Activated naive CD4-positive, alpha-beta T cell treated with anti-CD3 and anti-CD28 coated beads for 36 hours (primary cell): ENCODE measurements around the gene CHKB. TPM values are rescaled to one million over a fixed set of nuclear protein-coding genes. Genes with fewer than 3 reads are reported as not detected.

Source experiments
- CTCF ChIA-PET: fragments of 350-600 bp; sonication (Branson Sonifier 250); formaldehyde crosslinking; loops from one replicate; lab custom pipeline; 2021; ENCODE audit warnings: antibody characterized with exemption; lab: Charles Lee
- DNase-seq: peaks from one replicate; pipeline ENCODE4 v3.0.0-alpha.2; 2020
- H3K27ac Mint-ChIP-seq: one replicate; pipeline ENCODE4 v1.8.0; 2021; ENCODE audit warnings: mild to moderate bottlenecking, mixed read lengths
- H3K27me3 Mint-ChIP-seq: one replicate; pipeline ENCODE4 v1.8.0; 2021; ENCODE audit warnings: low read depth, mixed read lengths
- H3K36me3 Mint-ChIP-seq: one replicate; pipeline ENCODE4 v1.8.0; 2021; ENCODE audit warnings: low read depth, mixed read lengths
- H3K4me1 Mint-ChIP-seq: one replicate; pipeline ENCODE4 v1.8.0; 2021; ENCODE audit warnings: low read depth, mixed read lengths
- H3K4me3 Mint-ChIP-seq: one replicate; pipeline ENCODE4 v1.8.0; 2021; ENCODE audit warnings: mild to moderate bottlenecking, moderate library complexity, mixed read lengths
- H3K9me3 Mint-ChIP-seq: one replicate; pipeline ENCODE4 v1.8.0; 2021; ENCODE audit warnings: mixed read lengths
- intact Hi-C: fragments of 100-400 bp; cut with micrococcal nuclease; formaldehyde crosslinking; loops from one replicate; pipeline ENCODE4 v1.15.1; 2023
- total RNA-seq, 2 experiments: library from RNA; stranded (reverse); gene quantifications; one replicate each; pipeline ENCODE4 v1.2.3, GENCODE V29; 2021

CHKB gene
- total RNA-seq, 2 experiments from 2014 or later, result 71.0 to 81.4 TPM

DNA sequence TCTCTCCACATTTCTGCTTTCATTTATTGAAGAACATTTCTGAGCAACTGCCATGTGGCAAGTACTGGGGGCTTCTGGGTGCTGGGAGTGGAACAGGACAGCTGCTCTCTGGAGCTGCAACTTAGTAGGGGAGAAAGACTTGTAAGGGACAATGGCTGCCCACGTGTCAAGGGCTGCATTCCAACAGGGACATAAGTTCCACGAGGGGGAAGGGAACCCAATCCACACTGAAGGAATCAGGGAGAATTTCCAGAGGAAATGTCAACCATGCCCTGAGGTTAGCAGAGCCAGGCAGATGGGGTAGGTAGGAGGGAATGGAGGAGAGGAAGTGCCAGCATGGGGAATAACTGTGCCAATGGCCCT, 19.7 kb upstream of the CHKB start:
- Mint-ChIP-seq H3K27ac (no peak overlapping the region), H3K4me1 (peaks cover 7% of the 10 kb centered on the region), H3K4me3 (no peak overlapping the region), H3K36me3 (no peaks in the 10 kb centered on the region), H3K27me3 (peaks cover 36% of the 10 kb centered on the region), H3K9me3 (no peaks in the 10 kb centered on the region)
- intact Hi-C loops, result no loop called here
- CTCF ChIA-PET, result no interaction called here
- no peak for DNase-seq

DNA sequence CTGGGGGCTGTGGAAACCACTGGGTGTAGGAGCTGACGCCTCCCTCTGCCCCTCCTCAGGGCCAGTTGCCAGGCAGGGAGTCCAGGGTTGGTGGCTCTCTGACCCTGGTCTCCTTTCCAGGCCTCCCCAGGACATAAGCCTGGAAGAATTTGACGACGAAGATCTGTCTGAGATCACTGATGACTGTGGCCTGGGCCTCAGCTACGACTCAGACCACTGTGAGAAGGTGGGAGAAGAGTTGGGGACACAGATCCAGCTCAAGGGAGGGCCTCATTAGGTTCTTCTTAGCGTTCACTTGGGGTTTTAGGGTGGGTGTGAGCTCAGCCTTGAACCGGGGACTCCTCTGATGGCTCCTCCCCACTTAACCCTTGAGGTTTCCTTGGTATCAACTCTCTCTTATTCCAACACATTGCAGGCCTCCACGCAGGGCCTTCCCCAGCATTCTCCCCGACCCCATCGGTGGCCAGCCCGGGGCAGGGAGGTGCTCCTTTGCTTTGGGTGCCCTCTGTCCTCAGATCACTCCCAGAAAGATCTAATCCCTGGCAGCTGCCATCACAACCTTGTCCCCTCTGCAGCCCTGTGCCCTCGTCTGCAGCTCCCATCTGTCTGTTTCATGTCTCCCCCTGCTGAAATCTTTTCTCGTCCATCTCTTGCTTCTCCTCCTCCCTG, 19.2 kb upstream of the CHKB start:
- H3K9me3 Mint-ChIP-seq, result no peaks in the 10 kb centered on the region
- H3K27me3 Mint-ChIP-seq, result peaks cover 32% of the 10 kb centered on the region
- peaks cover 7% of the 10 kb centered on the region for H3K4me1 Mint-ChIP-seq
- intact Hi-C loops, result no loop called here
- no peaks in the 10 kb centered on the region for H3K36me3 Mint-ChIP-seq
- CTCF ChIA-PET, result no interaction called here
- H3K4me3 Mint-ChIP-seq, result peak overlapping the region; percentile 28
- no peak overlapping the region for H3K27ac Mint-ChIP-seq
- DNase-seq, result no peak

GRCh38 chr22:50600967-50601668, 18.5 kb upstream of the CHKB start:
- Mint-ChIP-seq H3K27ac (no peak overlapping the region), H3K27me3 (peaks cover 28% of the 10 kb centered on the region), H3K36me3 (no peaks in the 10 kb centered on the region), H3K4me1 (peaks cover 7% of the 10 kb centered on the region), H3K9me3 (no peaks in the 10 kb centered on the region), H3K4me3 (peak overlapping the region; percentile 28)
- no peak for DNase-seq
- CTCF ChIA-PET, result no interaction called here
- intact Hi-C loops, result no loop called here

DNA sequence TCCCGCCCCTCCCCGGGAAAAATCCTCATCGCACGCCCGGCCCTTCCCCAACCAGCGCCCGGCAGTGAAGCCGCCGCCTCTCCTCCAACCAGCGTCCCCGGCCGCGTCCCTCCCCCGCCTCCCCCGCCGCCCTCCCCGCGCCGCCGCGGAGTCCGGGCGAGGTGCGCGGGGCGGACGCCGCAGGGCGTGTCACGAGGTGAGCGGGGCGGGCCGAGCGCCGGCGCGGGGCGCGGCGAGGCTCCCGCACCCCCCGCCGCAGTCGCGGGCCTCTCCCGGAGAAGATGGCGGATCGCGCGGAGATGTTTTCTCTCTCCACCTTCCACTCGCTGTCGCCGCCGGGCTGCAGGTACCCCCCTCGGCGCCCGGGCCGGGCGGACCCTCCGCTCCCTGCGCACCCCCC, 17.9 kb upstream of the CHKB start, which contains the start of gene MAPK8IP2:
Gene MAPK8IP2 (plus strand): TSS at position 256 of the 400 bp plus-strand sequence. CDS start 26 bp downstream, at position 282.
- intact Hi-C loops, result no loop called here
- CTCF ChIA-PET, result interaction anchor here (1.0 kb wide), 1 partner anchor 75 kb away, joined by 4 read pairs; the partner anchor contains the start of gene SCO2
- Mint-ChIP-seq H3K27ac (no peak within 1 kb of the TSS), H3K27me3 (peaks cover 27% of the 10 kb centered on the region), H3K36me3 (no peaks in the 10 kb centered on the region), H3K4me1 (peaks cover 7% of the 10 kb centered on the region), H3K9me3 (no peaks in the 10 kb centered on the region), H3K4me3 (peak within 1 kb of the TSS; percentile 40)
- no peak for DNase-seq

- DNase-seq, result peak; percentile 73
- H3K9me3 Mint-ChIP-seq, result no peaks in the 10 kb centered on the region
- peaks cover 27% of the 10 kb centered on the region for H3K27me3 Mint-ChIP-seq
- no peaks in the 10 kb centered on the region for H3K36me3 Mint-ChIP-seq
- CTCF ChIA-PET, result interaction anchor here (1.0 kb wide), 1 partner anchor 74 kb away, joined by 4 read pairs; the partner anchor contains the start of gene SCO2
- intact Hi-C loops, result no loop called here
- peak overlapping the region; percentile 40 for H3K4me3 Mint-ChIP-seq
- H3K27ac Mint-ChIP-seq, result no peak overlapping the region
- H3K4me1 Mint-ChIP-seq, result peaks cover 7% of the 10 kb centered on the region
Observed at GRCh38 chr22:50599816-50600455, 17.3 kb upstream of the CHKB start.

GRCh38 chr22:50597097-50597496, 14.4 kb upstream of the CHKB start:
- H3K27me3 Mint-ChIP-seq, result peaks cover 12% of the 10 kb centered on the region
- H3K36me3 Mint-ChIP-seq, result peaks cover 2% of the 10 kb centered on the region
- no peak for DNase-seq
- no peaks in the 10 kb centered on the region for H3K9me3 Mint-ChIP-seq
- peaks cover 7% of the 10 kb centered on the region for H3K4me1 Mint-ChIP-seq
- intact Hi-C loops, result no loop called here
- no peak overlapping the region for H3K4me3 Mint-ChIP-seq
- no peak overlapping the region for H3K27ac Mint-ChIP-seq
- CTCF ChIA-PET, result no interaction called here

GRCh38 chr22:50595189-50595588, 12.5 kb upstream of the CHKB start:
- CTCF ChIA-PET, result no interaction called here
- H3K27me3 Mint-ChIP-seq, result peaks cover 5% of the 10 kb centered on the region

DNA sequence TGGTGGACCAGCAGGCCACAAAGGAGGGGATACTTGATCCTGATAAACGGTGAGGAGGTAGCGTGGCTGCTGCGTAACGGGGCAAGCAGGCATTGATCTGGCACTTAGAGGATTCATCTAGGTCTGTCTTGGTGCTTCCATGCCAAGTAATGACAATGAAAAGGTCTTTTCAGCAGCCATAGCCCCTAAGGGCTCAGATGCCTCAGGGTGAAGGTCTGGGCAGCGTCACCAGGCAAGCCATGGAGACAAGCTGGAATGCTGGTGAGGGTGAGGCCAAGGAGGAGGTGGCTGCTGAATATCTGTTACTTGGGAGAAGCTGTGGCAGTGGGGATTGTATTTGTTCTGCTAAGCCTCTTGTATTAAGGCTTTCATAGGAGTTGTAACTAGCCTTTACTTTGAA, 4.8 kb upstream of the CHKB start:
- Mint-ChIP-seq H3K27ac (no peak overlapping the region), H3K36me3 (peaks cover 4% of the 10 kb centered on the region), H3K4me3 (no peak overlapping the region), H3K27me3 (no peaks in the 10 kb centered on the region), H3K9me3 (no peaks in the 10 kb centered on the region), H3K4me1 (peaks cover 7% of the 10 kb centered on the region)
- intact Hi-C loops, result no loop called here
- no peak for DNase-seq
- CTCF ChIA-PET, result interaction anchor here (0.8 kb wide), 1 partner anchor 12 kb away, joined by 4 read pairs; no protein-coding TSS in a partner anchor

More at GRCh38 chr22:50595189-50595588, 12.5 kb upstream of the CHKB start:
- Mint-ChIP-seq H3K27ac (no peak overlapping the region), H3K9me3 (no peaks in the 10 kb centered on the region), H3K4me1 (peaks cover 4% of the 10 kb centered on the region), H3K36me3 (peaks cover 3% of the 10 kb centered on the region), H3K4me3 (no peak overlapping the region)
- intact Hi-C loops, result no loop called here
- no peak for DNase-seq

DNA sequence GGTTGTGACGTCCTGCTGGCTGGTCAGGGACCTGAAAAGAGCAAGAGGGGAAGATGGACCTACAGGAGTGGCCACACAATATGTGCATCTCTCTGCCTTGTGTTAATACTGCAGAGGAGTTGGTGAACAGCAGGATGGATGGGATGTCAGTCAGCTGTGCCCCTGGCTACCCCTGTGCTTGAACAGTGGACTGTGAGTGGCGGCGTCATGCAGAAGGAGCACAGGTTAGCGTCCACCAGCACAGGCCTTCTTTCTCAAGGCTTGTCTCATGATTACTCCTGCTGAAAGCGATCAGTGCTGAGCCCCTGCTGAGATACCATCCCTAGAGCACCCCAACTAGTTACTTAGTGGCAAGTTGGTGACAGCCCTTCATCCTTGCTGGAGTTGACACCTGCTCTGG, 3.8 kb upstream of the CHKB start:
- Mint-ChIP-seq H3K4me3 (no peak overlapping the region), H3K4me1 (peaks cover 13% of the 10 kb centered on the region), H3K9me3 (no peaks in the 10 kb centered on the region), H3K36me3 (peaks cover 2% of the 10 kb centered on the region), H3K27me3 (no peaks in the 10 kb centered on the region), H3K27ac (no peak overlapping the region)
- no peak for DNase-seq
- intact Hi-C loops, result no loop called here
- CTCF ChIA-PET, result interaction anchor here (0.7 to 0.8 kb wide), 2 partner anchors 11 to 34 kb away, joined by 4 read pairs; no protein-coding TSS in a partner anchor

GRCh38 chr22:50585781-50586180, 3.1 kb upstream of the CHKB start:
- Mint-ChIP-seq H3K4me1 (peaks cover 18% of the 10 kb centered on the region), H3K27ac (no peak overlapping the region), H3K36me3 (peaks cover 8% of the 10 kb centered on the region), H3K9me3 (no peaks in the 10 kb centered on the region), H3K4me3 (no peak overlapping the region), H3K27me3 (no peaks in the 10 kb centered on the region)
- no peak for DNase-seq
- intact Hi-C loops, result no loop called here
- CTCF ChIA-PET, result no interaction called here

DNA sequence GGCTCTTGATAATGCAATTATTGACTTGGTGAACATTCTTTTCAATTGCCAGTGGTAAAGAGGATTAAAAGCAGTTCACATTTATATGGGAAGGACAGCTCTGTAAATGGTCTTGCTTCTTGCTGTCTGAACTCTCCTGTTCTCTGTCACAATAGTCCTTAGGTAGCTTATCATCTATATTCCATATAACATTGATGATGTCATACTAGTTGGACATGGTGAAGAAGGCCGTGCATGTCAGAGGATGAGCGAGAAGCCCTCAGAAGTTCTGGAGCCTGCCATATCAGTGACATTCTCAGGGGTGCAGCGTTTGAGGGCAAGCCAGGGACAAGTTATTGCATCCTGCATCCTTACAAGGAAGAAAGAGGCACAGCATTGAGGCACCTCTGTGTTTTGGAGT, 2.6 kb upstream of the CHKB start:
- H3K27ac Mint-ChIP-seq, result no peak overlapping the region
- no peaks in the 10 kb centered on the region for H3K9me3 Mint-ChIP-seq
- intact Hi-C loops, result no loop called here
- CTCF ChIA-PET, result interaction anchor here (0.6 to 1.2 kb wide), 3 partner anchors 19 to 35 kb away, joined by 3 to 4 read pairs (median 4); partner anchors contain the start of gene SYCE3
- H3K4me3 Mint-ChIP-seq, result no peak overlapping the region
- H3K4me1 Mint-ChIP-seq, result peaks cover 21% of the 10 kb centered on the region
- no peak for DNase-seq
- H3K36me3 Mint-ChIP-seq, result peaks cover 11% of the 10 kb centered on the region
- H3K27me3 Mint-ChIP-seq, result no peaks in the 10 kb centered on the region
